Activated CD8-positive, alpha-beta memory T cell treated with anti-CD3 and anti-CD28 coated beads for 4 hours (primary cell): ENCODE results near the gene C19orf25.
"Not testable (repeated sequence)": the region's sequence is repeated elsewhere in the genome, so short reads cannot be mapped to it uniquely, and the experiment has no call there.

Source experiments
- DNase-seq, 2 donors: peaks; one replicate each; pipeline ENCODE4 v3.0.0-alpha.2; 2020; ENCODE audit warnings: low read depth in 2 of 2

Gene C19orf25

DNA sequence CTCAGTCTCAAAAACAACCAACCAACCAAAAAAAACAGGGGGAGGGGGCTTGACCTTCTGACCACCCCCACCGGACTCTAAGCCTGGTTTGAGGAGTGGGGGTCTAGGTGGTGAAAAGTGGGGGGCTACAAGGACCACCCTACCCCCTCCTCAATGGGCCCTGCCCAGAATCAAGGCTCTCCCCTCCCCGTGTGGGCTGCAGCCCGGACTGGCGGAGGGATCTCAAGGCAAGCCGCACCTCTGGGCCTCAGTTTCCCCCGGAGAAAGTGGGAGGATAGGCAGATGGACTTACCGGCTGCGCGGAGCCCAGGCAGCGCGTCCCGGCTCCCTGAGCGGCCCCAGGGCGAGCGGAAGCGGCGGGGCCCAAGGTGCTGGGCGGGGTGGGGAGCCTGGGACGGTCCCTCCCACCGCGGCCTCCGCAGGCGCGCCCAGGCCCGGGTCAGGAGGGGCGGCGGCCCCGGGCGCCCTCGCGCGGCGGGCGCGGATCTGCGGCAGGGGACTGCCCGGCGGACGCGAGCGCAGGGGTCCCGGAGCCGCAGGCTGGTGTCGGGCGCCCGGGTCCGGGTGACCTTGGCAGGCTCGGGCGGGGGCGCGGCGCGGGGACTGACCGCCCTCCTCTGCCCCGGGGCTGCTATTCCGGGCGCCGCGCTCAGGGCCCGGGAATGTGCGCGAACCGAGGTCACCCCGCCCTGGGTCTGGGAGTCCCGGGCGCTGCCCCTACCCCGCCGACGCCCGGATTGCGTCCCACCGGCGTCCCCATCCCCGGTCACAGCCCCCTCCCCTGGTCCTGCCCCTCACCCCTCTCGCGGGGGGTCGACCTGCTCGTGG is 33.9 kb upstream of the C19orf25 start, which contains the start of gene ADAMTSL5:
Gene ADAMTSL5, minus strand, starts transcription at position 349 of the 828 bp plus-strand sequence. CDS start 2,076 bp downstream, outside the sequence.
- peak in 1 of 2 donors; percentile 18 for DNase-seq

DNA sequence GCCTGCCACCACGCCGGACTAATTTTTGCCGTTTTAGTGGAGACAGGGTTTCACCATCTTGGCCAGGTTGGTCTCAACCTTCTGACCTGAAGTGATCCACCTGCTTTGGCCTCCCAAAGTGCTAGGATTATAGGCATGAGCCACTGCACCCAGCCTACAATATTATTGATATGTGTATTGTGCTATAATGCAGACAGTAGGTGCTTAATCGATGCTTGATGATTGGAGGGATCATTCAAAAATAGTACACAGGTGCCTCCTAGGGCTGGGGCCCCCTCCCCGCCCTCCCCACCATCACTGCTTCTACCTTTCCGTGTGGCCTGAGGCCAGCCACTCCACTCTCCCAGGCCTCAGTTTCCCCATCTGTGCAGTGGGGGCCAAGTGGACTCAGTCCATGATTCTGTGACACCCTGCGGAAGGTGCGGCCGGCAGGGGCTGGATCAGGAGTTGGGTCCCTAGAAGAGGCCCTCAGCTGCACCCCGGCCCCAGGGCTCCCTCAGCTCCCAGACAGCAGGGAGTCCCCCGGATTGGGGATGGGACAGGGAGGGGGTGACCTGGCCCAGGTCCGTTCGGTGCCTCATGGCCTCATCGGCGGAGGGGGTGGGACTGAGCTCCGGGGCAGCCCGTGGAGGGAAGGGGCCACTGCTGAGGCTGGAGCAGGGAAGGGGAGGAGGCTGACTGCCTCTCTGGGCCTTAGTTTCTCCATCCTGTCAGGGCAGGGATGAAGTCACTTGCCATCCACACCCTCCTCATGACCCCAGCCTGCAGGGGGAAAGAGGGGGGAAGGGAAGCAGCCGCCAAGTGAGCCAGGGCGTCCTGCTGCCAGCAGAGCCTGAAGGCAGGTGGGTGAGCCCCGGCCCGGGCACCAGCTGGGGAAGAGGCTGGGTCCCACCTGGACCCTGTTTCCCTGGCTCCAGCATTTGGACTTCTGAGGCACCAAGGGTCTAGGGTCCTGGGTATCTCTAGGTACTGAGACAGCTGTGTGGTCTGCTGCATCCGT is 32.6 kb upstream of the C19orf25 start:
- DNase-seq: no peak

DNA sequence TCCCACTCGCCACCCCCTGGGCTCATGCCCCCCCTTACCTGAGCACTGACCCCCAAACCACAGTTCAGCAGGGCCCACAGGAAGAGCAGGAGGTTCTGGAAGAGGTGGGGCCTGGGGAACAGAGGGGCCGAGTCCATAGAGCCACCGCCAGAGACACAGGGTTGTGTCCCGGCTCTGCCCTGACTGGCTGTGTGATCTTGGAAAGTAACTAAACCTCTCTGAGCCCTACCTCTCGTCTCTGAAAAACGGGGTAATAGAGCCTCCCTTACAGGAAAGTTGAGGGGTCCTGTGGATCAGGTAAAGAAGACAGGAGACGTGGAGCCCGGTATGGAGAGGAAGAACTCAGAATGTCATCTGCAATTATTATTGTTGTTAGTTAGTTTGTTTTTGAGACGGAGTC is 31.8 kb upstream of the C19orf25 start:
- DNase-seq: no peak

DNA sequence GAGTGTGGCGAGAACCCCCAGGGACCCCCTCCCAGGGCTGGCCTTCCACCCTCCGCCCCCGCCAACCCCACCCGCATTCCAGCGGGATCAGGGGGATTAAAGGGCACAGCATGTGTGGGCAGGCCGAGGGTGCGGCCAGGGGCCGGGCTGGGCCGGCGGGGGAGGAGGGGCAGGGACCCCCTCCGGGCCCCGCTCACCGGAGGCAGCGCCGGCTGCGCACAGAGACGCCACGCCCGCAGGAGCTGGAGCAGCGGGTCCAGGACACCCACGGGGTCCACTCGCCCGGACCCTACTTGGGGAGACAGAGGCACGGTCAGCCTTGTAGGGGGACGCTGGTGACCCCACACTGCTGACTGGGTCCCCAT is 31.4 kb upstream of the C19orf25 start:
- DNase-seq: no peak

DNA sequence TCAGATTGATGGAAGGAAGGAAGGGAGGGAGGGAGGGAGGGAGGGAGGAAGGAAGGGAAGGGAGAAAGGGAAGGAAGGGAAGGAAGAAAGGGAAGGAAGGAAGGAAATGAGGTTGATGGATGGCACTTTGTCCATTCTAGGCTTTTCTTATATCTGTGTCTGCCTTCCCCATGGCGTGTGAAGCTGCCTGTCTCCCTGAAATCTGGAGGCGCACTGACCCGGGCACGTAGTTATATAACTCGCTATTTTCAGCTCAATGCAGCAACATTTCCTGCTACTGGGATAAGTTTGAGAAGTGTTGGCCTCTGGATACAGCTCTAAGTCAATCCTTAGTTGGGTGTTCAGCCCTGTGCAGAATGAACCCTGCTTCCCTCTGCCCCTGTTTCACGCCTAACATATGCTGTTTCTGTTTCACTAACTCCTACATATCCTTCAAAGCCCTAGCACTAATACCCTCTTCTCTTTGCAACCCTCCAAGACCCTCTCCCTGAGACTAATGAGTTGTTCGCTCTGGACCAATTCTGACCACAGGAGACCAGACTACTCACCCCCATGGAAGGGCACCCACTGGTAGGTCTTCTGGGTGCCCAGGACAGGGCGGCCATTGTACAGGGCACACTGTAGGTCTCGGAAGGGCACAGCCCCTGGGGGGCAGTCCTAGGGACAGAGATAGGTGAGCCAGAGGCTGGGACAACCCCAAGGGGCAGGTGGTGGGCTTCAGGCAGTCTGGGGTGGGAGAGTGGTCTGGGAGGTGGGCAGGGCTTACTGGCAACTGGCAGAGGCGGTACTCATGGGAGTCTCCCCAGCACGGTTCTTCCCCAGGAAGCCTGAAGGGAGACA is 30.8 kb upstream of the C19orf25 start:
- no peak for DNase-seq

DNA sequence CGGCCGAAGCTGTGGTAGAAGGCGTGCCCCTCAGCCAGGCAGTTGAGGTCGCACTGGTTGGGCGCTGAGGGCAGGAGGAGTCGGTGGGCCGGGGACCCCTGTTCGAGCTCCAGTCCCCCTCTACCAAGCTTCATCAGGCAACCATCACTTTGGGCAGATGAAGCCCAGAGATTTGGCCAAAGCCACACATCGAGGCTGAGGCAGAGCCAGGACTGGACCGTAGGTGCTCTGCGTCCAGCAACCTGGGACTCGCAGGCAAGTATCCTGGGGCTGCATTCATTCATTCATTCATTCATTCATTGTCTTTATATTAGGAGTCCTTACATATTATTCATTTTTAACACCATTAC is 29.5 kb upstream of the C19orf25 start:
- DNase-seq: no peak

DNA sequence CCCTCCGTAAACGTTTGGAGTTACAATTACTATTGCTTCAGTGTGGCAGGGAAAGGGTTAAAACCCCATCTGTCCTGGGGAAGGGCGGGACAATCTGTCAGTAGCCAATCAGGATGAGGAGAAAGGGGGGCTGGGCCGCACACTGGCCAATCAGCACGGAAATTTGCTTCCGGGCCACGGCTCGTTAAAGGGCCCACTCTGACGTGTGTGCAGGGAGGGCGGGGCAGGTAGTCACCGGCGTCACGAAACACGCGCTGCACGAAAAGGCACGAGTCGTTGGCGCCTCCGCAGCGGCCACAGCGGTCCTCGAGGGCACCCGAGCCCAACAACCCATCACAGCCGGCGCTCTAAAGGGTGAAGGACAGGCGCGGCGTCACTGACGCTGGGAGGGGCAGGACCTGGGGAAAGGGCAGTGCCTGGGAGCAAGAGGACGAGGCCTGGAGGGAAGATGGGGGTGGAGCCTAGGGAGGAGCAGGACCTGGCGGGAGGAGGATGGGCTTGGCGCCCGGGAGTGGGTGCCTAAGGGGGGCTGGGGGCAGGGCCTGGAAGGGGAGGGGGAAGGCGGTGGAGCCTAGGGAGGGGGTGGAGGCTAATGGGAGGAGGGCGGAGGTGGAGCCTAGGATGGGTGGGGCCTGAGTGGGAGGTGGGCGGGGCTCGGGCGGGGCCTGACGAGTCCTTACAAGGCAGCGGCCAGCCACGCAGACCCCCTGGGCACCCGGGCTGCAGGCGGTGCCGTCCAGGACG is 28.9 kb upstream of the C19orf25 start:
- peak; percentile 74 to 86 for DNase-seq

DNA sequence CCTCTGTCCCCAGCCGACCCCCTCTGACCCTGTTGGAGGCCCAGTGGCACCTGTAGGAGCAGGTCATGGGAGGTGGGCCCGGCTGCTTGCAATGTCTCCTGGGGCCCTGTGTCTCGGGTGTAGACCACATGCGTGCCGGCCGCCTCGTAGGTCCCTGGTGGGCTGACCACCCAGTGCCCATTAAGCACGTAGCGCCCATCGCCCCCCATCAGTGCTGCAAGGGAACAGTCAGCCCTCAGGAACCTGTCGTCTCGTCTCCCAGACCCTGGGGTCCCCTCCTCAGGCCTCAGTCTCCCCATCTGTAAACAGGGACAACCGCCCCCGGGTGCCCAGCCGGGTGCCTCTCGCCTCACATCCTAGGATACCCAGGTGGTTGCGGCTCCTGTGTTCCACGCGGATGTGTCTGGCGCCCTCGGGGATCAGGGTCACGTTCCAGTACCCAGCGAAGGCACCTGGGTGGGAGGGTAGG is 28.2 kb upstream of the C19orf25 start:
- DNase-seq: no peak

DNA sequence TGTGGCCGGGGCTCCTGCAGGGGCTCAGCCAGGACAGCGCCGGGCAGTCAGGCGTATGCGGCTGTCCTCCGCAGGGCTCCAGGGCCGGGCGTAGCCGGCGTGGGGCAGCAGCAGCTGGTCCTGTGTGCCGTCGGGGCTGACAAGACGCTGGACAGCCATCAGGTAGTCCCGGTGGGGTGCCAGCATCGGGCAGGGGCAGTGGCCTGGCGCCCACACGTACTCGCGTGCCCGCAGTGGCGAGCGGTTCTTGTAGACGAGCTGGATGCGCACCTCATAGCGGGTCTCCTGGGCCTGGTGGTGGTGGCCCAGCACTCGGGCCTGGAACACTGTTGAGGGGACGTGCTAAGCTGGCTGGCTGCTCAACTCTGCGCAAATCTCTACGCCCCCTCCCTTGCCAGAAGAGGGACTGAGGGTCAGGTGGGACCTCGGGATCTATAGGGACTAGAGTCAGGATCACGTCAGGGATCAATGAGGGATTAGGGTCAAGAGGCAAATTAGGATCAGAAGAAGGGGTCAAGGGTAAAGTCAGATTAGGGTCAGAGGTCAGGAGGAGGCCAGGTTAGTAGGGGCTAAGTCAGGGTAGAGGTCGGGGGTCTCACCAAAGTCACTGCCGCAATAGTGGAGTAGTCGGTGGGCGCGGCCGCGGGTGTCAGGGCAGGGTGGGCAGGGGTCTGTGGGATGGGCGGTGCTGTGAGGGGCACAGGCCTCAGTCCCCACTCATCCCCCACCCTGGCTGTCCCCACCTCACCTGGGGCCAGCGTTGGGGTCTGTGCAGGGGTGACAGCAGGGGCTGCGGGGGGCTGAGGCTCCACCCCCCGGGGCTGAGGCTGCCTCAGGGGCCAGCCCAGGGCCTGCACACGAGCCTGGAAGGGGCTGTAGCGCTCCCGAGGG is 27.2 kb upstream of the C19orf25 start:
- no peak for DNase-seq

DNA sequence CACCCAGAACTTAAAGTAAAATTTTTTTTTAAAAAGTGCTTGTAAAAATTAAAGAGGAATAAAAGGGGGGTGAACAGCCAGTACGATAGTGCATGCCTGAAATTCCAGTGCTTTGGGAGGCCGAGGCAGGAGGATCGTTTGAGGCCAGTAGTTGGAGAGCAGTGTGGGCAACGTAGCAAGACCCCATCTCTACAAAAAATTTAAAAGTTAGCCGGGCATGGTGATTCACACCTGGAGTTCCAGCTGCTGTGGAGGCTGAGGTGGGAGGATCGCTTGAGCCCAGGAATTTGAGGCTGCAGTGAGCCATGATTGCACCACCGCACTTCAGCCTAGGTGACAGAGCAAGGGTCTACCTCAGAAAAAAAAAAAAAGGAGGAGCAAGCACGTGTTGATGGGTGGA is 26.0 kb upstream of the C19orf25 start:
- no peak for DNase-seq

DNA sequence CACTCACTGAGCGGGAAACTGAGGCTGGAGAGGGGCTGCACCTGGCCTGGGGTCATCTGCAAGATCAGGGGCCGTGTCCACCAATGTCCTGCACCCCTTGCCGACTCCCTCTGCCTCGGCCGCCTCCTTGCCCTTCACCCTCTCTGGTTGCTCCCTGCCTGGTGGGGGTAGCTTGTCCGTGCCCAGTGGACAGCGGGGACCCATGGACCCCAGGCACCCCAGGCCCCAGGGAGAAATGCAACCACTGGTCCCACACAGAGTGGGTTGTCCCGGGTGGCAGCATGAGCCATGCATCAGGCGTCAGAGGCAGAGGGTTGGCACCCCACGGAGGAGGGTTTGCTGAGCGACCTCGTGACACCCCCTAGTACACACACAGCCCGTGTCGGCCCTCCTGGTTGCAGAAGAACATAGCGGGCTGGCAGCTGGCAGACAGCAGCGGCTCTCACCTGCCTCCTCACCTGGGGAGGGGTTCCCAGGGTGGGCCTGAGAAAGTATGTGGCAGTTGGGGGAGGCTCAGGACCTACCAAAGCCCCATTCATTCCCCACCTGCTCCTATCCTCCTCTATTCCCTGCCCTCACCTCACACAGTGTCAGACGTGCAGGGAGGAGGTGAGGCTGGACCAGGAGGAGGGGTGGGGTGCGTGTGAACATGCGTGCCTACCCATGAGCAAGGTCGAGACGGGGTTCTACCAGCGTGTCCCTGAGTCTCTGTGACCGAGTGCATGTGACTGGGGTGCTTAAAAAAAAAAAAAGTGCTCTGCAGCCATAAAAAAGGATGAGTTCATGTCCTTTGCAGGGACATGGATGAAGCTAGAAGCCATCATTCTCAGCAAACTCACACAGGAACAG is 25.1 kb upstream of the C19orf25 start:
- DNase-seq: no peak

DNA sequence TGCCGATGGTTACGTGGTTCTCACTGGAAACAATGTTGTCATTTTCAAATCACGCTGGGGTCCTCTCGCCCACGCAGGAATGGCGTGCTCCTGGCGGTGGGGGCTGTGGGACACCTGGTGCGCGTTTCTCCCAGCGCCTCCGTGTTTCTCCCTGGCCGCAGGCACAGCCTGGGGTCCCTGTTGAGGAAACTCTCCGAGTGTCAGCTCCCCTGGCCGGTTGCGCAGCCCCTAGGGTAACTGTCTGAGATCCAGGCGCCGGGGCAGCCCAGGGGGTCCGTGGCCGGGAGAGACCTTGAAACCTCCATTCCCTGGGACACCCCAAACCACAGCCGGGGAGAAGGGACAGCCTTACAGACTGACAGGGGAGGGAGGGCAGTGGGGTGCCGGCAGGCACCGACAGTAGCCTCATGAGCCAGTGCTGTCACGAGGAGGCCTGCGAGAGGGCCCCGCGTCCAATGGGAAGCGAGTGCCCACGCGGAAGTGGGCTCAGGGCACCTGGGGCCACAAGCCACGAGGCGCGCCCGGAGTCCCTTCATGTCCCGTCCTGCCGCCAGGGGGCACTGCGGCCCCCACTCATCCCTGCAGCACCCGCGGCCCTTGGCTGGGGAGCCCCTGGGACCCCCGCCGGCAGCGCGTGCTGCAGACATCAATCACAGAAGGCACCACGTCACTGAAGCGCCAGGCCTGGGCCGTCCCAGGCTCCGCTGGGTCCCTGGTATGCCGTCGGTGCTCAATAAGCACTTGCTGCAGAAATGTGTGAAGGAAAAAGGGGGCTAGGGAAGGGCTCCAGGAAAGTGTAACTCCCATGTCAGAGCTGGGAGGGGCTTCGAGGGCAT is 24.3 kb upstream of the C19orf25 start:
- DNase-seq: peak; percentile 23 to 36

DNA sequence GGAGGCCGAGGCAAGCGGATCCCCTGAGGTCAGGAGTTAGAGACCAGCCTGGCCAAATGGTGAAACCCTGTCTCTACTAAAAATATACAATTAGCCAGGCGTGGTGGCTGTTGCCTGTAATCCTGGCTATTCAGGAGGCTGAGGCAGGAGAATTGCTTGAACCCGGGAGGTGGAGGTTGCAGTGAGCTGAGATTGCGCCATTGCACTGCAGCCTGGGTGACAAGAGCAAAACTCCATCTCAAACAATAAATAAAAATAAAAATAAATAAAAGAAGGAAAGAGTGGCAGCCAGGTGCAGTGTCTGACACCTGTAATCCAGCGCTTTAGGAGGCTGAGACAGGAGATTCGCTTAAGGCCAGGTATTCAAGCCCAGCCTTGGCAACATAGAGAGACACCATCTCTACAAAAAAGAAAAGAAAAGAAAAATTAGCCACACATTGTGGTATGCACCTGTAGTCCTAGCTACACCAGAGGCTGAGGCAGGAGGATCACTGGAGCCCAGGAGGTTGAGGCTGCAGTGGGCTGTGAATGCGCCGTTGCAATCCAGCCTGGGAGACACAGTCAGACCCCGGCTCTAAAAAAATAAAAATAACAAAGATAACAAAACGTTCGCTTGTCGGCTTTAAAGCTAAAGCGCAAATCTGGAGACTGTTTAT is 23.5 kb upstream of the C19orf25 start:
- no peak for DNase-seq

DNA sequence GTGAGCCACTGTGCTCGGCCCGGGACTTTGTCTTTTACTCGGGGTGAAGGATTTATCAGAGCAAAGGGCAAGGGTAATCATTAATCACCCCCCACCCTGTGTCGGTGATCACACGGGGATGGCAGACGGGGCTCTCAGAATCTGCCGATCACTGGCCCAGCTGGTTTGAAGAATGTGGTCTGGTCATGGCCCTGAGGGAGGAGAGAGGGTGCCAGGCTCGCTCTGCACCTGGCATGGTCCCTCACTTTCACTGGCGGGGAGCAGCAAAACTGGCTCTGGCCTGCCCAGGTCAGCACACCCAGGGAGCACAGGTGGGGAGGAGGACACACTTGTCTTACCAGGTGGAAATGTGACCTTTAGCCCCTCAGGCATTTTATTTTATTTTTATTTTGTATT is 22.2 kb upstream of the C19orf25 start:
- DNase-seq: no peak

DNA sequence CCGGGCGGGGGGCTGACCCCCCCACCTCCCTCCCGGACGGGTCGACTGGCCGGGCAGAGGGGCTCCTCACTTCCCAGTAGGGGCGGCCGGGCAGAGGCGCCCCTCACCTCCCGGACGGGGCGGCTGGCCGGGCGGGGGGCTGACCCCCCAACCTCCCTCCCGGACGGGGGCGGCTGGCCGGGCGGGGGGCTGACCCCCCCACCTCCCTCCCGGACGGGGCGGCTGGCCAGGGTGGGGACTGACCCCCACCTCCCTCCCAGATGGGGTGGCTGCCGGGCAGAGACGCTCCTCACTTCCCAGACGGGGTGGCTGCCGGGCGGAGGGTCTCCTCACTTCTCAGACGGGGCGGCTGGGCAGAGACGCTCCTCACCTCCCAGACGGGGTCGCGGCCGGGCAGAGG is 20.2 kb upstream of the C19orf25 start:
- not testable (repeated sequence) for DNase-seq

DNA sequence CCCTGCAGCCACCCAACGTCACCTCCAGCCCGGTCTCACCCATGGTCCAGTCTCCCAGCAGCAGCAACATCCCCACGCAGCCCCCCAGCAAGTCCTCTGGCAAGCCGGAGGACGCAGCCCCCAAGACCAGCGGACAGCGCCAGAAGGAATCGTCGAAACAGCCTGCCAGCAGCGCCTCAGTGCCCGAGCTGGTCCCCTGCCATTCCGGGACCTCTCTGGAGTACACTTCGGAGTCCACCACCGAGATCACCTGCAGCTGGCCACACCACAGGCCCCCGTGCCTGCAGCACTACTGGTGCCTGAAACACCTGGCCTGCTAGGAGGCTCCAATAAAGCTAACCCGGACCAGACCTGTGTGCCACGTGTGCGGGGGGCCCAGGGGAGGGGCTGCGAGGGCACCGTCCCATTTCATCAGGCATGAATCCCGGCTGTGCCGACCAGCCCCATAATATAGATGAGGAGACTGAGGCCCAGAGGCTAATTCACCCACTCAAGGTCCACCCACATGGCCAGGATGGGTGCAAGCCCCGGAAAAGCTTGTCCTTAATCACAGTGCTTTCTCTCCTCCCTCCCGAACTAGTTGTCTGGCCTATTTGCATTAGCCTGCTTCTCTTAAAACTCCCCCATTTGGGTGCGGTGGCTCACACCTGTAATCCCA is 18.7 kb upstream of the C19orf25 start:
- no peak for DNase-seq
